H1 (cell line): Measurements from ENCODE around the gene KCND1. TPM values are rescaled to one million over a fixed set of nuclear protein-coding genes. Genes with fewer than 3 reads are reported as not detected.

ENCODE experiments used
- CTCF ChIA-PET: fragments of 300-600 bp; sonication (Branson Sonifier 250); formaldehyde crosslinking; loops from one replicate; lab custom pipeline; 2021; ENCODE audit not compliant: partially characterized antibody; lab: Charles Lee
- POLR2A ChIA-PET: fragments of 300-600 bp; sonication (Branson Sonifier 250); formaldehyde crosslinking; loops from one replicate; lab custom pipeline; 2021; ENCODE audit warnings: inconsistent platforms; ENCODE audit not compliant: partially characterized antibody; lab: Charles Lee
- DNase-seq, 2 experiments: peaks; one replicate each; pipeline versions ENCODE4 v3.0.0 to v3.0.0-alpha.2; 2010 to 2022; ENCODE audit warnings: low spot score in 2 of 2, low read depth in 1 of 2, mixed read lengths in 1 of 2
- FAIRE-seq: peaks from 2 replicates; lab custom pipeline; 2011; peaks lifted over from hg19 to GRCh38; lab: Jason Lieb, UNC
- H2AFZ ChIP-seq: 2 replicates; pipeline ENCODE4 v1.8.1; 2012; ENCODE audit warnings: low read length, inconsistent platforms
- H2AK5ac ChIP-seq: 2 replicates; pipeline ENCODE4 v1.6.1; 2013; ENCODE audit warnings: low read depth, low read length
- H2BK120ac ChIP-seq: replicated peaks from 2 replicates; pipeline ENCODE3; 2013; ENCODE audit warnings: low read depth, low read length, inconsistent platforms
- H2BK12ac ChIP-seq: 2 replicates; pipeline ENCODE4 v1.6.1; 2013; ENCODE audit warnings: low read depth, low read length
- H2BK15ac ChIP-seq: 2 replicates; pipeline ENCODE4 v1.6.1; 2013; ENCODE audit warnings: low read length
- H2BK20ac ChIP-seq: 2 replicates; pipeline ENCODE4 v1.6.1; 2013; ENCODE audit warnings: low read length
- H2BK5ac ChIP-seq: 2 replicates; pipeline ENCODE4 v1.6.1; 2013; ENCODE audit warnings: low read depth, low read length
- H3K14ac ChIP-seq: 2 replicates; pipeline ENCODE4 v1.6.1; 2013; ENCODE audit warnings: inconsistent platforms; ENCODE audit not compliant: insufficient read length
- H3K18ac ChIP-seq: 2 replicates; pipeline ENCODE4 v1.6.1; 2013; ENCODE audit warnings: low read length; ENCODE audit errors: extremely low read depth
- H3K23ac ChIP-seq: 2 replicates; pipeline ENCODE4 v1.6.1; 2013; ENCODE audit warnings: inconsistent platforms; ENCODE audit not compliant: insufficient read length
- H3K23me2 ChIP-seq: 2 replicates; pipeline ENCODE4 v1.6.1; 2013; ENCODE audit warnings: low read depth, low read length
- H3K27ac ChIP-seq: 2 replicates; pipeline ENCODE4 v1.6.1; 2011; ENCODE audit warnings: low read depth, low read length, inconsistent platforms
- H3K27me3 ChIP-seq, 4 experiments: replicated peaks in 1 of 4; 1 replicate in 1 of 4; 2 replicates in 3 of 4; pipeline versions ENCODE4 v1.6.1 to v1.8.1; 2011 to 2013; ENCODE audit warnings: low read length in 3 of 4, mild to moderate bottlenecking in 3 of 4, inconsistent platforms in 2 of 4, mixed read lengths in 2 of 4, moderate library complexity in 1 of 4; ENCODE audit not compliant: control insufficient read depth in 3 of 4, insufficient read depth in 3 of 4; ENCODE audit errors: extremely low read depth in 1 of 4
- H3K36me3 ChIP-seq, 4 experiments: 2 replicates each; pipeline versions ENCODE4 v1.6.1 to v1.8.1; 2011 to 2013; ENCODE audit warnings: mild to moderate bottlenecking in 4 of 4, low read length in 3 of 4, moderate library complexity in 2 of 4, control low read depth in 1 of 4, inconsistent platforms in 1 of 4; ENCODE audit not compliant: insufficient read depth in 4 of 4, control insufficient read depth in 2 of 4
- H3K4ac ChIP-seq: replicated peaks from 2 replicates; pipeline ENCODE3; 2013; ENCODE audit warnings: low read length, low read depth, mixed read lengths, inconsistent platforms; ENCODE audit not compliant: insufficient read length
- H3K4me1 ChIP-seq, 4 experiments: replicated peaks in 1 of 4; 1 replicate in 1 of 4; 2 replicates in 3 of 4; pipeline versions ENCODE4 v1.6.1 to v1.8.1; 2011 to 2013; ENCODE audit warnings: low read length in 3 of 4, inconsistent platforms in 2 of 4, mixed read lengths in 1 of 4; ENCODE audit not compliant: insufficient read depth in 4 of 4, control insufficient read depth in 3 of 4
- H3K4me2 ChIP-seq, 2 experiments: 2 replicates each; pipeline versions ENCODE4 v1.6.1 to v1.8.1; 2011 to 2013; ENCODE audit warnings: low read depth in 2 of 2, low read length in 2 of 2, control low read depth in 1 of 2, inconsistent platforms in 1 of 2, mild to moderate bottlenecking in 1 of 2; ENCODE audit not compliant: insufficient read depth in 1 of 2
- H3K4me3 ChIP-seq, 4 experiments: fragments of 200-600, 300-600 bp in 1 of 4; sonication (generic), shearing (Covaris generic), sonication (Bioruptor Twin) in 1 of 4; 2 replicates each; pipeline versions ENCODE4 v1.5.1 to v1.8.1; 2011 to 2016; ENCODE audit warnings: low read length in 4 of 4, low read depth in 3 of 4, control low read depth in 2 of 4, inconsistent platforms in 2 of 4, mild to moderate bottlenecking in 2 of 4, mixed read lengths in 1 of 4, moderate library complexity in 1 of 4; ENCODE audit not compliant: insufficient read depth in 2 of 4; ENCODE audit errors: extremely low read depth in 1 of 4
- H3K56ac ChIP-seq: replicated peaks from 2 replicates; pipeline ENCODE3; 2013; ENCODE audit warnings: low read depth, mild to moderate bottlenecking, mixed read lengths, low read length, inconsistent platforms; ENCODE audit not compliant: insufficient read length
- H3K79me1 ChIP-seq: 2 replicates; pipeline ENCODE4 v1.6.1; 2013; ENCODE audit warnings: low read depth, low read length, control low read depth
- H3K79me2 ChIP-seq, 2 experiments: 2 replicates each; pipeline versions ENCODE4 v1.6.1 to v1.8.1; 2012 to 2013; ENCODE audit warnings: low read length in 2 of 2, mild to moderate bottlenecking in 2 of 2, inconsistent platforms in 1 of 2; ENCODE audit not compliant: insufficient read depth in 2 of 2, control insufficient read depth in 1 of 2
- H3K9ac ChIP-seq, 4 experiments: replicated peaks in 1 of 4; 1 replicate in 1 of 4; 2 replicates in 3 of 4; pipeline versions ENCODE4 v1.6.1 to v1.8.1; 2011 to 2013; ENCODE audit warnings: low read depth in 3 of 4, low read length in 3 of 4, control low read depth in 2 of 4, mild to moderate bottlenecking in 2 of 4, moderate library complexity in 2 of 4, inconsistent platforms in 1 of 4; ENCODE audit errors: extremely low read depth in 1 of 4
- H3K9me3 ChIP-seq, 2 experiments: 2 replicates each; pipeline versions ENCODE4 v1.6.1 to v1.8.1; 2012 to 2013; ENCODE audit warnings: mild to moderate bottlenecking in 2 of 2, moderate library complexity in 2 of 2, control low read depth in 1 of 2, inconsistent platforms in 1 of 2, low read depth in 1 of 2, low read length in 1 of 2, mixed read lengths in 1 of 2; ENCODE audit not compliant: insufficient read depth in 2 of 2
- H4K20me1 ChIP-seq, 2 experiments: replicated peaks in 1 of 2; 2 replicates each; pipeline versions ENCODE3 to v1.8.1; 2011 to 2013; ENCODE audit warnings: inconsistent platforms in 2 of 2, low read length in 2 of 2, mild to moderate bottlenecking in 1 of 2; ENCODE audit not compliant: insufficient read depth in 2 of 2, control insufficient read depth in 1 of 2
- H4K5ac ChIP-seq: 2 replicates; pipeline ENCODE4 v1.6.1; 2013; ENCODE audit warnings: low read length, low read depth, mixed read lengths, inconsistent platforms; ENCODE audit not compliant: insufficient read length
- H4K8ac ChIP-seq: 2 replicates; pipeline ENCODE4 v1.8.0; 2013; ENCODE audit warnings: mild to moderate bottlenecking, moderate library complexity, low read length, inconsistent platforms; ENCODE audit not compliant: insufficient read depth; ENCODE audit errors: extremely low read depth
- H4K91ac ChIP-seq: replicated peaks from 2 replicates; pipeline ENCODE3; 2013; ENCODE audit warnings: low read length, mixed read lengths, inconsistent platforms; ENCODE audit not compliant: insufficient read length
- BACH1 ChIP-seq: IDR thresholded peaks from 2 replicates; pipeline ENCODE4 v1.6.1; 2012; ENCODE audit warnings: low read length, improper control_type of control experiment
- CREB1 ChIP-seq: IDR thresholded peaks from 2 replicates; pipeline ENCODE4 v1.6.1; 2012; ENCODE audit warnings: inconsistent platforms
- SIRT6 ChIP-seq: IDR thresholded peaks from one replicate; pipeline ENCODE4 v1.7.1; 2012; ENCODE audit warnings: low read length, inconsistent platforms
- WGBS, 2 experiments: shearing (Covaris generic) in 1 of 2; methylation state at CpG; one replicate each; pipeline versions ENCODE4 v1.1.6 to v1.1.7; 2013 to 2015; ENCODE audit warnings: low lambda C conversion rate in 2 of 2, mixed read lengths in 2 of 2, inconsistent platforms in 1 of 2, low coverage in 1 of 2, missing lambda C conversion rate in 1 of 2; ENCODE audit not compliant: insufficient replicate concordance in 2 of 2, insufficient coverage in 1 of 2, insufficient read length in 1 of 2; ENCODE audit errors: extremely low coverage in 1 of 2, missing lambda C conversion rate in 1 of 2; 5-methylcytosine and 5-hydroxymethylcytosine counted together
- polyA plus RNA-seq, 7 experiments: library from polyadenylated mRNA; depleted of rRNA in 3 of 7; stranded (reverse) in 5 of 7; unstranded in 2 of 7; fragments of >200 nt in 5 of 7; fragments of 200-250 nt in 2 of 7; gene quantifications; 1 replicate in 5 of 7; 2 replicates in 1 of 7; 4 replicates in 1 of 7; pipeline versions ENCODE4 v1.2.1 to v1.2.3, GENCODE V29; 2011 to 2013; ENCODE audit warnings: missing spikeins in 2 of 7, mixed read lengths in 2 of 7
- total RNA-seq: library from RNA; stranded (reverse); fragmentation: NEBNext Ultra II Directional; extraction: Animal tissue kit (Norgen Biotek cat#: 25700); gene quantifications from 2 replicates; pipeline ENCODE4 v1.2.1, GENCODE V29; 2021

KCND1 gene
- total and polyA plus RNA-seq, 2 of the 8 experiments (the other 6 are each of a cell fraction or from before 2014, with no cell fraction given), result 3.1 to 6.8 TPM

- Histone ChIP-seq H3K4me3 (no peak overlapping the region), H4K20me1 (peaks cover 1 to 2% of the 10 kb centered on the region in 2 experiments), H3K18ac (no peak overlapping the region), H2BK15ac (no peak overlapping the region), H3K9me3 (no peaks in the 10 kb centered on the region), H2BK120ac (no peak overlapping the region), H4K8ac (no peak overlapping the region), H3K23me2 (peaks cover 4% of the 10 kb centered on the region; the same call in 1 of the 2 replicates), H4K91ac (no peak overlapping the region), H2BK5ac (no peak overlapping the region), H3K27ac (no peak overlapping the region), H3K36me3 (peaks cover 0 to 4% (median 0%) of the 10 kb centered on the region in 4 experiments; a peak in 4 of 8 replicates), H2BK12ac (no peak overlapping the region), H3K4me1 (peaks cover 0 to 3% (median 0%) of the 10 kb centered on the region in 4 experiments; a peak in 1 of 7 replicates), H2BK20ac (no peak overlapping the region), H2AFZ (no peak overlapping the region), H3K4me2 (no peak overlapping the region), H3K79me1 (no peaks in the 10 kb centered on the region), H2AK5ac (no peak overlapping the region), H3K27me3 (no peaks in the 10 kb centered on the region), H3K14ac (no peak overlapping the region), H3K56ac (no peak overlapping the region), H4K5ac (no peak overlapping the region), H3K4ac (no peak overlapping the region), H3K9ac (no peak overlapping the region), H3K79me2 (no peaks in the 10 kb centered on the region; a peak in 1 of 4 replicates), H3K23ac (no peak overlapping the region)
- no peak for TF ChIP-seq SIRT6
- TF ChIP-seq BACH1, result no peak
- TF ChIP-seq CREB1, result no peak
- ChIA-PET CTCF (no interaction called here), POLR2A (interaction anchor here (9.0 kb wide), 1 partner anchor 11 kb away, joined by 70 read pairs; the partner anchor contains the start of gene OTUD5)
- DNase-seq (no peak), FAIRE-seq (no peak)
- 90% methylated on average over 1 of the region's 1 CpG; no CpG with 5 or more reads in 1 of the 2 experiments for WGBS, 2 experiments
Observed at GRCh38 chrX:48968377-48968776, 3.3 kb downstream of the KCND1 start.
